NCI-H187 treated with DMSO at 0.1 percent for 48 hours (cell line): Measurements from ENCODE around the gene KRTAP10-3.

Experiments
- DNase-seq: peaks from one replicate; lab custom pipeline; 2025; lab: John Stamatoyannopoulos, UW

The KRTAP10-3 gene

GRCh38 chr21:44527983-44528633, 30.5 kb downstream of the KRTAP10-3 start:
- DNase-seq = no peak

- no peak for DNase-seq
These were observed 31.2 kb downstream of the KRTAP10-3 start for GRCh38 chr21:44527156-44527982.

GRCh38 chr21:44526096-44526997, 32.2 kb downstream of the KRTAP10-3 start:
- no peak for DNase-seq

DNA sequence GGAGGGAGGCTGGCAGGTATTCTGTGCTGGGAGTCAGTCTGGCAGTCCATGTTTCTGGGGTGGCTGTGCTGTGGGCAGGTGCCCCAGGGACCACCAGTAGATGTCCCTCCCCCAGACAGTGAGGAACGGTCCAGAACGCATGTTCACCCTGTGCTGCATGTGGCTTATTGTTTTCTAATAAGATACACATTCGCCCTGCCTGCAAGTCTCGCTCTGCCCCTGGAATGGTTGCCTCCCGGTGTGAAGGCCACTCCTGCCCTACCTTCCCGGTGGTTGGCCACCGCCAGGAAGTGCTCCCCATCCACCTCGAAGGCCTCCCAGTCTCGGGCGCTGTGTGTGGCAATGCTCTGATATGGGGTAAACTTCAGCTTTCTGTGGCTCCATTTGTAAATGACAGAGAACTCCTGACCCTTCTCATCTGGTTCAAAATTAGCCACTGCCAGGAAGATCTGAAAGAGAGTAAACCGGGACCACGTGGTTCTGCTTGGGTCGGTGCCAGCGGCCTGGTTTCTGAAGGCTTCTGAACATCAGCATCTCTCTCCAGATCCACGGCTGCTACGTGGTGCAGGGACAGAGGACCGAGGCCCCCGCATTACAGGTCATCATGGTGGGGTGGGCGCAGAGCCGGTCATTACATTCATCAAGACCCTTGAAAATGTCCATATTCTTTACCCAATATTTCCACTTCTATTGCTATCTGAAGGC, 33.1 kb downstream of the KRTAP10-3 start:
- DNase-seq = no peak

- DNase-seq = no peak
These were observed 33.9 kb downstream of the KRTAP10-3 start for GRCh38 chr21:44524414-44525371.

- no peak for DNase-seq
These were observed 34.8 kb downstream of the KRTAP10-3 start for GRCh38 chr21:44523567-44524413.

GRCh38 chr21:44522753-44523204, 35.8 kb downstream of the KRTAP10-3 start:
- DNase-seq = no peak

GRCh38 chr21:44521928-44522752, 36.5 kb downstream of the KRTAP10-3 start:
- DNase-seq = no peak

DNA sequence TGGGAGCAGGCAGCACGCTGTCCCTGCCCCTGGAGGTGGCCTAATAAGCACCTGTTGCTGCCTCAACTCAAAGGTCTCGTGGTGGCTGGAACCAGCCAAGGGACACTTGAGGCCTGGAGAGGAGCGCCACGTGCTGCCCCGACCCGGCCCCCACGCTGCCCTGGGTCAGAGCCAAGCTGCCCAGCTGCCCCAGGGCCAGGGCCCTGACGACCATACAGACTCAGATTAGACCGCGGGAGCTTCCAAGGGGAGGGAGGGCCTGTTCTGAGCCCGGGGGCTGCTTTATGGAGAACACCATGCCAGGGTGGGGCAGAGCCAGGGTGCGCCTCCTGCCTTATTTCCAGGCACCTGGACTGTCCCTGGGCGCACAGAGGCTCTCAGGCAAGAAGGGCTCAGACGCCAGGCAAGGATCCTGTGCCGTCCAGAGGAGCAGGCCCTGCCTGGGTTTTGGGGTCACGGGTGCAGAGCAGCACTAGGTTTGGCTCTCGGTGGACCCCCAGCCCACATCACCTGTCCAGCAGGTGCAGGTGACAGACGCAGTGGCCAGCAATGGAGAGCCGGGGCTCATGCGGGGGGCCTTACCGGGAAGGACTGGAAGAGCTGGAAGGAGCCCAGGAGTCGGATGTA, 37.2 kb downstream of the KRTAP10-3 start:
- DNase-seq = no peak

DNA sequence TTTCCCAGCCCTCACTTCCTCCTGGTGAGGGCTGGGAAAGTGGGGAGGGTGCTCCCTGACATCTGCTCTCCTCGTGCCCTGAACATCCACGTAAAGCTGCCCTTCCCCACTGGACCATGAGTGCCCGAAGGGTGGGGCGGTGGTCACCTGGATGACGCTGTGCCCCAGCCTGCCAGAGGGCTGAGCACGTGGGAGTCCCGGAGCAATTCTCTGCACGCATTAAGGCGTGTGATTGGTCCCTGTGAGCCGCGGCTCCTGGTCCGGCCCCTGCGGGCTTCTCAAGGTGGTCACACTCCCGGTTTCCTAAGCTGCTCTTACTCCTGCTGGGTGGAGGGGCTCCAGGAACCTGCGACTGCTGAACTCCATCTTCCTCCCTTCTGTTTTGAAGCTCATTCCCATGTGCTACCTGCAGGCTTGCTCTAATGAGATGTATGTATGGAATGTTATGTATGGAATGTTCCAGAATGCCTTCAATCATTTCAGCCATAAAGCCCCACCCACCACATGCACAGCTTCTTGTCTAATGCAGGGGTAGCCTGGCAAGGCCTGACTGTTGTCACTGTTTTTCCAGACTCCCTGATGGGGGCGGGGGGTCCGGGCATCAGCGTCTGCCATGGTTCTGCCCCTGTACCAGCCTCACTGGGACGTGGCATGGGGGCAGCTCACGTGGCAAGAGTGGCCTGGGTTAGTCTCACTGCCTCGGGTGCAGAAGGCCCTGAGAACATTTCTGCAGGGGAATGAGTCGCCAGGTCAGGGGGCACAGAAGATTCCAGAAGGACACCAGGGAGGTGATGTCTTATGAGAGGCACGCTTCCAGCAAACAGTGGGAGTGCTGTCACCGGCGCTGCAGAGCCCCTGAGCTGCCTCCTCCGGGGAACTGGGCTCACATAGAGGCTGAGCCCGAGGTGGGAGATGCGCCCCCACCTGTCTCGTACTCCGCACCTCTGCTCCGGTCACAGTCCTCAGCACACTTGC, 38.0 kb downstream of the KRTAP10-3 start:
- DNase-seq = no peak

DNA sequence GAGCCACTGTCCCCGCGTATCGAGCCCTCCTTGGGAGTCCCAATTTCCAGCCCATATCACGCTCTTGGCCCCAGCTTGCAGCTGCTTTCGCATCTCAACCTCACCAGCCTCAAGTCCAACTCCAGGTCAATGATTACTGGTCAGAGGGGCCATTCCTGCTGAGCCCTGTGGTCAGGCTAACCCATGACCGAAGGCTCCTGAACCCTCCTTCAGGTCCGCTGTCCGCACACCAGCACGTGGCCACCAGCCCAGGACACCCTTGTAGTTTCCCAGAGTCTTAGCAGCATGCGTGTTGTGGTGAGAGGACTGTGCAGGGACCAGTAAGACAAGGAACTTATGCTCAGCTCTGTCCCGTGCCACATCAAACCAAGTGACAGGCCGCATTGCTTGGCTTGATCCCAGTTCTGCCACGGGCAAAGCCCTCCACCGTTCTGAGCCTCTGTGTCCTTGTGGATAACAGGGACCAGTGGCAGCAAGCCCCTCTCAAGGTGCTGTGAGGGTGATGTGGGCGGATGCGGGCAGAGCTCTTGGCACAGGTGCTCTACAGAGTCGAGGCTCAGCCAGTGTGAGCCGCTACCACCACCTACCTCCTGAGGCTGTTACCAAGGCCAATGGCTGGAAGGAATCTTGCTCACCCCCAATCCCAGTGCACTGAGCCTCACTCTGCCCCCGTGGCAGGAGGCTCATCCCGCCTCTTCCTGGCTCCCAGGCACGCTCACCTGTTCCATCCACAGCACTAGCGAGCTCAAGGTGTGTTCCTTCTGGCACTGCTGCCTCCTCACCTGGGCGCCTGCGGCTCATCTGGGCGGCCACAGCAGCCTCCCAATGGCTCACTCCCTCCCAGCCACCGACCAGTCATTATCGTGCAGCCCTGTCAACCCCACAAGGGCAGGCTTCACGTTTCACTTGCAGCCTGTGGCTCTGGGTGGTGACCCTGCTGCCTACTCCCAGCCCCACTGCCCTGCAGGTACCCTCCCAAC, 39.0 kb downstream of the KRTAP10-3 start:
- no peak for DNase-seq

DNA sequence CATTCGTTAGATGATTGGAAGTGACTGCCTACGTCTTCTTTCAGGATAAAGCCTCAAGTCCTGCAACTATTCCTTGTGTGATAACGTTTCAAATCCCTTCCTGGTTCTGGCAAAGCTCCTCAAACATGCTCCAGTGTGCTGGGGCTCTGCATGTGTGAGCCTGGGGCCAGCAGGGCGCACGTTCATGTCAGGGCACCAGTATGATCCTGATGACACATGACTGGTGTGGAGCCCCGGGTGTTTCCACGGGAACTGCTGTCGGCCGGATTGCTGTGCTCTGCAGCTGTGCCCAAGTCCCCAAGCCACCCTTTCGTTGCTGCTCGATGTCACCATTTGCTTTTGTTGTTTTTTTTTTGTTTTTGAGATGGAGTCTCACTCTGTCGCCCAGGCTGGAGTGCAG, 39.9 kb downstream of the KRTAP10-3 start:
- no peak for DNase-seq

- DNase-seq = no peak
These were observed 41.3 kb downstream of the KRTAP10-3 start for GRCh38 chr21:44517175-44517899.

GRCh38 chr21:44516828-44517174, 41.8 kb downstream of the KRTAP10-3 start:
- no peak for DNase-seq

DNA sequence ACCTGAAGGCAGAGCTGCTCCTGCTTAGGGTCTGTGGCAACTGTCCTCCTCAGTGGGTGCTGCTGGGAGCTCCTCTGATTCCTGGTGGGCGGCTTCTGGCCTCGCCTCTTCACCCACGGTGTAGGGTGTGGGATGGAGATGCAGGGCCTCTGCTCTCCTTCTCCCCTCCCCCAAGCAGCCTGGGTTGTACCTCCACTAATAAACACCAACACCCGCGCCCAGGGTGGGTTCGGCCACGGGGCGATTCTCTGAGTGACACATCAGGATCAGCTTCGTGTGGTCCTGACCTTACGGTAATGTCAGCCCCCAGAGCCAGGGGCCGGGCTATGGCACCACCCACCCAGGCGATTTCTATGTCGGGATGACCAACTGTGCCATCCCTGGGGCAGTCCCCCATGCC, 42.3 kb downstream of the KRTAP10-3 start:
- DNase-seq = no peak
